GM19099 (cell line): ENCODE data around the gene PAQR5.

Experiments
- POLR2A ChIP-seq: IDR thresholded peaks from 3 replicates; pipeline ENCODE4 v1.6.1; 2011; ENCODE audit warnings: low read depth; ENCODE audit not compliant: insufficient read length; ENCODE audit errors: extremely low read depth

PAQR5 gene

GRCh38 chr15:69298697-69299441, at the start of gene PAQR5:
PAQR5 (plus strand) TSS chr15:69298912; CDS start chr15:69360081, 61,169 bp downstream.
- TF ChIP-seq POLR2A: no peak

GRCh38 chr15:69253156-69253555, 45.6 kb upstream of the PAQR5 start:
- no peak for TF ChIP-seq POLR2A

- no peak for TF ChIP-seq POLR2A
Measured at GRCh38 chr15:69265347-69265955, 33.3 kb upstream of the PAQR5 start.

GRCh38 chr15:69271217-69271616, 27.5 kb upstream of the PAQR5 start:
- TF ChIP-seq POLR2A: no peak

- no peak for TF ChIP-seq POLR2A
Measured at GRCh38 chr15:69272139-69272538, 26.6 kb upstream of the PAQR5 start.

- TF ChIP-seq POLR2A: no peak
Measured at GRCh38 chr15:69272891-69273290, 25.8 kb upstream of the PAQR5 start.

GRCh38 chr15:69275074-69275670, 23.5 kb upstream of the PAQR5 start:
- TF ChIP-seq POLR2A: no peak

- no peak for TF ChIP-seq POLR2A
Measured at GRCh38 chr15:69275933-69276560, 22.7 kb upstream of the PAQR5 start.

GRCh38 chr15:69277316-69277715, 21.4 kb upstream of the PAQR5 start:
- TF ChIP-seq POLR2A: no peak

- no peak for TF ChIP-seq POLR2A
Measured at GRCh38 chr15:69279636-69280035, 19.1 kb upstream of the PAQR5 start.

- no peak for TF ChIP-seq POLR2A
Measured at GRCh38 chr15:69280783-69281182, 17.9 kb upstream of the PAQR5 start.

GRCh38 chr15:69282104-69282743, 16.5 kb upstream of the PAQR5 start:
- no peak for TF ChIP-seq POLR2A

GRCh38 chr15:69285834-69286233, 12.9 kb upstream of the PAQR5 start:
- no peak for TF ChIP-seq POLR2A

GRCh38 chr15:69288011-69288410, 10.7 kb upstream of the PAQR5 start:
- TF ChIP-seq POLR2A: no peak
